Activated T-cell treated with anti-CD3 and anti-CD28 coated beads, Interleukin-2, amount 50 U/mL, for 24 hours (primary cell): ENCODE data around the gene UBASH3A.

Experiments used
- DNase-seq: peaks from one replicate; pipeline ENCODE4 v3.0.0-alpha.2; 2020
- H3K27ac Mint-ChIP-seq: 2 replicates; pipeline ENCODE4 v1.8.0; 2020; ENCODE audit warnings: mild to moderate bottlenecking, mixed read lengths
- H3K27me3 Mint-ChIP-seq: 2 replicates; pipeline ENCODE4 v1.8.0; 2020; ENCODE audit warnings: mixed read lengths
- H3K36me3 Mint-ChIP-seq: 2 replicates; pipeline ENCODE4 v1.8.0; 2020; ENCODE audit warnings: low read depth, mixed read lengths
- H3K4me1 Mint-ChIP-seq: 2 replicates; pipeline ENCODE4 v1.8.0; 2020; ENCODE audit warnings: low read depth, mixed read lengths
- H3K4me3 Mint-ChIP-seq: 2 replicates; pipeline ENCODE4 v1.8.0; 2020; ENCODE audit warnings: mild to moderate bottlenecking, moderate library complexity, mixed read lengths
- H3K9me3 Mint-ChIP-seq: 2 replicates; pipeline ENCODE4 v1.8.0; 2020; ENCODE audit warnings: mixed read lengths

The UBASH3A gene

DNA sequence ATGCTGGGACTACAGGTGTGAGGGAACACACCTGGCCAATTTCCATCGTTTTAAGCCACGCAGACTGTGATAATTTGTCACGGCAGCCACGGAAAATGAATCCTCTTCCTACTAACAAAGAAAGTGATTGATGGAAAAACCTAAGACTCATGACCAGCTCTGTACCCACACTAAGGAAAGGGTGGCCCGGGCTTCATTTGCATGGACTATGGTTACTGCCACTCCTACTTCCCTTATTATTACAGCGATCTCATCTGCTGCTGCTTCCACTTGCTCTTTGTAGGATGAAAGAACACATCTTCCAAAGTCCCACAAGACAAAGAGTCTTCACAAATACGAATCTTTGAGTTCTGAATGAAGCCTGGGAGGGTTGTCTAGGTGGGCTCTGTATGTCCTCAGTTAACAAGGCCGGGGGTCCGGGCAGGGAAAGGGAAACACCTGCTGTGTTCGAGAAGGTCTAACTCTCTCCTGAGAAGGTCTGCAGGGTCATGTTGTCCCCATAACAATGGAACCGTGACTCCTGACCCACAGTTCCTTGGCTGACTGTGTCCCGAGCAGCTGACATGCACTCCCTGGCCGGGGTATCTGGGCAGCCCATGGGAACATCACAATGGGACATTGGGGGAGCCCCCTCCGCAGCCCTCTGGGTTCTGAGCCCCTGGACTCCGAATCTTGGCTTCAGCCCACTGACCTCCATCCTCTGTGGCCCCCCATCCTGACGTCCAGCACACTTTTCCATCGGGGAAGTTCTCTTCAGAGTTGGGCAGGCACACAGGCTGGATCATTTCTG lies 24.1 kb upstream of the UBASH3A start:
- no peak for DNase-seq
- Mint-ChIP-seq H3K9me3 (peaks cover 8% of the 10 kb centered on the region), H3K27ac (no peak overlapping the region), H3K36me3 (peaks cover 19% of the 10 kb centered on the region), H3K4me3 (no peak overlapping the region), H3K4me1 (peaks cover 25% of the 10 kb centered on the region), H3K27me3 (no peaks in the 10 kb centered on the region)

GRCh38 chr21:42381347-42381984 lies 22.2 kb upstream of the UBASH3A start:
- Mint-ChIP-seq H3K4me3 (no peak overlapping the region), H3K9me3 (peaks cover 8% of the 10 kb centered on the region), H3K36me3 (peaks cover 19% of the 10 kb centered on the region), H3K27me3 (no peaks in the 10 kb centered on the region), H3K4me1 (peaks cover 14% of the 10 kb centered on the region), H3K27ac (no peak overlapping the region)
- DNase-seq, result peak; percentile 60

GRCh38 chr21:42382915-42383314 lies 20.8 kb upstream of the UBASH3A start:
- no peak overlapping the region for H3K27ac Mint-ChIP-seq
- peaks cover 8% of the 10 kb centered on the region for H3K9me3 Mint-ChIP-seq
- peaks cover 21% of the 10 kb centered on the region for H3K36me3 Mint-ChIP-seq
- DNase-seq, result no peak
- H3K27me3 Mint-ChIP-seq, result no peaks in the 10 kb centered on the region
- no peak overlapping the region for H3K4me3 Mint-ChIP-seq
- peaks cover 26% of the 10 kb centered on the region for H3K4me1 Mint-ChIP-seq

- H3K27me3 Mint-ChIP-seq, result no peaks in the 10 kb centered on the region
- H3K9me3 Mint-ChIP-seq, result peaks cover 8% of the 10 kb centered on the region
- DNase-seq, result no peak
- H3K36me3 Mint-ChIP-seq, result peaks cover 25% of the 10 kb centered on the region
- no peak overlapping the region for H3K27ac Mint-ChIP-seq
- H3K4me1 Mint-ChIP-seq, result peaks cover 30% of the 10 kb centered on the region
- no peak overlapping the region for H3K4me3 Mint-ChIP-seq
These were observed 20.4 kb upstream of the UBASH3A start for GRCh38 chr21:42383331-42383730.

GRCh38 chr21:42384156-42384945 lies 19.4 kb upstream of the UBASH3A start:
- peaks cover 37% of the 10 kb centered on the region for H3K4me1 Mint-ChIP-seq
- no peak overlapping the region for H3K4me3 Mint-ChIP-seq
- DNase-seq, result no peak
- H3K27ac Mint-ChIP-seq, result no peak overlapping the region
- peaks cover 33% of the 10 kb centered on the region for H3K36me3 Mint-ChIP-seq
- peaks cover 8% of the 10 kb centered on the region for H3K9me3 Mint-ChIP-seq
- H3K27me3 Mint-ChIP-seq, result no peaks in the 10 kb centered on the region

DNA sequence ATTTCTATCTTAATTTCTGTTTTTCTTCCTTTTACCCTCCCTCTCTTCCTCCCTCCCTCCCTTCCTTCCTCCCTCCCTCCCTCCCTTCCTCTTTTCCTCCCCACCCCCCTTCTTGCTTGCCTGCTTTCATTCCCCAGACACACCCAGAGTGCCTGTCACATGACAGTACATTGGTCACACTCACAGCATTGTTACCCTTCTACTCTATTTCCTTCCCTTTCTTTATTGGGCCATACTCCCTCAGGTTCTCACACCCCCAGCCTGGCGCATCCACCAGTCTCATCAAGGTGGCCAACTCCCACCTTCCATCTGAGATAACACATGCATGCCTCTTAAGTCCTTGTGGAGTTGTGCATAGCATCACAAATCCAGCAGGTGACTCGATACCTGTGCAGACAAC lies 18.7 kb upstream of the UBASH3A start:
- Mint-ChIP-seq H3K27me3 (no peaks in the 10 kb centered on the region), H3K36me3 (peaks cover 38% of the 10 kb centered on the region), H3K4me1 (peaks cover 40% of the 10 kb centered on the region), H3K27ac (no peak overlapping the region), H3K4me3 (no peak overlapping the region), H3K9me3 (peaks cover 8% of the 10 kb centered on the region)
- DNase-seq, result no peak

GRCh38 chr21:42385619-42386018 lies 18.1 kb upstream of the UBASH3A start:
- Mint-ChIP-seq H3K27ac (no peak overlapping the region), H3K4me1 (peaks cover 47% of the 10 kb centered on the region)

GRCh38 chr21:42386034-42386591 lies 17.6 kb upstream of the UBASH3A start:
- Mint-ChIP-seq H3K4me3 (no peak overlapping the region), H3K27me3 (no peaks in the 10 kb centered on the region), H3K9me3 (peaks cover 8% of the 10 kb centered on the region), H3K4me1 (peaks cover 52% of the 10 kb centered on the region), H3K36me3 (peaks cover 35% of the 10 kb centered on the region), H3K27ac (no peak overlapping the region)
- no peak for DNase-seq

More at GRCh38 chr21:42385619-42386018, 18.1 kb upstream of the UBASH3A start:
- H3K27me3 Mint-ChIP-seq, result no peaks in the 10 kb centered on the region
- peaks cover 8% of the 10 kb centered on the region for H3K9me3 Mint-ChIP-seq
- DNase-seq, result no peak
- H3K36me3 Mint-ChIP-seq, result peaks cover 36% of the 10 kb centered on the region
- no peak overlapping the region for H3K4me3 Mint-ChIP-seq

DNA sequence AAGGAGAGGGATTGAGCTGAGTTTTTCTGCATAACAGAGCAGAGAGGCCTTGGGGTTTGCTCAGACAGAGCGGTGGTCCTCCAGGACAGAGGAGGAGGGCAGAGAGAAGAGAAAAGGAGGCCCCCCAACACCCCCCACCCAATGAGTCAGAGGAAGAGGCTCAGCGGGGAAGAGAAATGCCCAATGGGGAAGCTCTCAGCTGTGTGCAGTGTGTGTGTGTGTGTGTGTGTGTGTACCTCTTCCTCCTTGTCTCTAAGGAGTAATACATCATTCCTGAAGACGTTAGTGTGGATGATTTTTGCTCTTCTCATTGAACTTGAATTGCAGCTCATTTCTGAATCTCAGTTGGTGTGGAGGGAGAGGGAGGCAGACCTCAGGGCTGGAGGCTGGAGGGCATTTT lies 16.5 kb upstream of the UBASH3A start:
- no peaks in the 10 kb centered on the region for H3K27me3 Mint-ChIP-seq
- H3K27ac Mint-ChIP-seq, result no peak overlapping the region
- no peak overlapping the region for H3K4me3 Mint-ChIP-seq
- no peak for DNase-seq
- no peaks in the 10 kb centered on the region for H3K9me3 Mint-ChIP-seq
- peaks cover 56% of the 10 kb centered on the region for H3K4me1 Mint-ChIP-seq
- peaks cover 30% of the 10 kb centered on the region for H3K36me3 Mint-ChIP-seq

- DNase-seq, result no peak
- Mint-ChIP-seq H3K4me3 (no peak overlapping the region), H3K4me1 (peaks cover 64% of the 10 kb centered on the region), H3K9me3 (no peaks in the 10 kb centered on the region), H3K27ac (no peak overlapping the region), H3K27me3 (no peaks in the 10 kb centered on the region), H3K36me3 (peaks cover 30% of the 10 kb centered on the region)
These were observed 15.8 kb upstream of the UBASH3A start for GRCh38 chr21:42387843-42388340.

DNA sequence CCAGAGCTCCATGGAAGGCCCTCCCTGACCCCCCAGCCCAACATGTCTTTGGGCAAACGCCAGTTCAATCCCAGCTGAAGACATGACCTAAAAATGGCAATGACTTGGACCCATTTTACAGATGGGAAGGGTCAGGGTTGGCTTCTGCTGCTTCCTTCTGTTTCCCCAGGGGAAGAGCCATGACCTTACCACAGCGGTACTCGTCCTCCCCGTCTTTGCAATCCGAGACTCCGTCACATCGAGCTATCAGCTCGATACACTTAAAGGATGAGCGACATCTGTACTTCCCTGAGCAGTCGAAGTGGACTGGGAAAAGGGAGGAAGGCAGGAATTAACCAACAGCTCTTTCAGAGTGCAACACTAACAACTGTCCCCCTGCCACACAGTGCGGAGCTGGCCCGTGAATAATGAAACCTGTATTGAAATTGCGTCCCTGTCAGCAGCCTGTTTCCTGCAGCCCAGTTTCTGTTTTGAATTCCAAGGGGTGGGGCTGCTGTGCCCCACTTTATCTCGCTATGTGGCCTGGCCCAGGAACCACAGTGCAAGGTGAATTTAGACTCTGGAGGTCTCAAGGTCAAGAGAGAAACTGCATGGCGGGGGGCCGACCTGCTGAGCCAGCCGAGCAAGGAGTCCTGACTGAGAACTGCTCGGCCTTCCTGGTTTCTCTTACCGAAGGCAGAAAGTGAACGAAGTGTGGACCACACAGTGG lies 14.8 kb upstream of the UBASH3A start:
- Mint-ChIP-seq H3K4me3 (peak overlapping the region; percentile 28), H3K4me1 (peaks cover 74% of the 10 kb centered on the region), H3K27ac (no peak overlapping the region), H3K27me3 (no peaks in the 10 kb centered on the region), H3K36me3 (peaks cover 32% of the 10 kb centered on the region), H3K9me3 (no peaks in the 10 kb centered on the region)
- DNase-seq, result no peak

- Mint-ChIP-seq H3K27ac (peak overlapping the region; percentile 6), H3K4me1 (peaks cover 75% of the 10 kb centered on the region), H3K9me3 (no peaks in the 10 kb centered on the region), H3K36me3 (peaks cover 32% of the 10 kb centered on the region), H3K4me3 (peak overlapping the region; percentile 28), H3K27me3 (no peaks in the 10 kb centered on the region)
- DNase-seq, result no peak
These were observed 14.3 kb upstream of the UBASH3A start for GRCh38 chr21:42389449-42389835.

DNA sequence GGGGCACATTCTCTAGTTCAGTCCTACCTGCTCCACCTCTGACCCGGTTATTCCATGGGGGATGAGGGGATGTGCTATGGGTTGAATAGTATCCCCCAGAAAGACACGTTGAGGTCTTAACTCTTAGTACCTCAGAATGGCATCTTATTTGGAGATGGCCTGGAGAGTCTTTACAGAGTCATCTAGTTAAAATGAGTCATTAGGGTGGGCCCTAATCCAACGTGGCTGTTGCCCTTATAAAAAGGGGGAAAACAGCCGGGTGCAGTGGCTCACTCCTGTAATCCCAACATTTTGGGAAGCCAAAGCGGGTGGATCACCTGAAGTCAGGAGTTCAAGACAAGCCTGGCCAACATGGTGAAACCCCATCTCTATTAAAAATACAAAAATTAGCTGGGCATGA lies 13.5 kb upstream of the UBASH3A start:
- Mint-ChIP-seq H3K27me3 (no peaks in the 10 kb centered on the region), H3K27ac (no peak overlapping the region), H3K4me1 (peaks cover 79% of the 10 kb centered on the region), H3K4me3 (no peak overlapping the region), H3K9me3 (no peaks in the 10 kb centered on the region), H3K36me3 (peaks cover 36% of the 10 kb centered on the region)
- no peak for DNase-seq

GRCh38 chr21:42390696-42391095 lies 13.0 kb upstream of the UBASH3A start:
- no peaks in the 10 kb centered on the region for H3K27me3 Mint-ChIP-seq
- H3K4me1 Mint-ChIP-seq, result peaks cover 79% of the 10 kb centered on the region
- no peak overlapping the region for H3K4me3 Mint-ChIP-seq
- no peak overlapping the region for H3K27ac Mint-ChIP-seq
- H3K36me3 Mint-ChIP-seq, result peaks cover 36% of the 10 kb centered on the region
- H3K9me3 Mint-ChIP-seq, result no peaks in the 10 kb centered on the region
- no peak for DNase-seq
